K562 (cell line): ENCODE results near the gene CYP2J2.

Experiments
- ARID2 ChIP-seq: fragments of 450-650 bp; IDR thresholded peaks from 2 replicates; pipeline ENCODE4 v1.6.1; 2017; ENCODE audit warnings: antibody characterized with exemption, mild to moderate bottlenecking
- DPF2 ChIP-seq: fragments of 450-650 bp; IDR thresholded peaks from 2 replicates; pipeline ENCODE4 v1.6.1; 2016
- GABPA ChIP-seq: fragments of 200-800 bp; sonication (Bioruptor generic); conservative IDR thresholded peaks from 2 replicates; pipeline ENCODE4 v1.6.1; 2016; ENCODE audit warnings: low read depth, missing genetic modification characterization, missing compliant biosample characterization
- LCOR ChIP-seq: sonication (generic); formaldehyde crosslinking; IDR thresholded peaks from 2 replicates; pipeline ENCODE4 v1.8.0; 2022; ENCODE audit warnings: mild to moderate bottlenecking, missing genetic modification reagents
- MYBL2 ChIP-seq, 2 experiments: fragments of 450-650 bp in 1 of 2; sonication (generic) in 1 of 2; formaldehyde crosslinking in 1 of 2; IDR thresholded peaks; 2 replicates each; pipeline versions ENCODE4 v1.6.1 to v1.8.1; 2017 to 2022; ENCODE audit warnings: borderline replicate concordance in 1 of 2, inconsistent platforms in 1 of 2, low read depth in 1 of 2, mild to moderate bottlenecking in 1 of 2, missing genetic modification reagents in 1 of 2, moderate library complexity in 1 of 2
- POLR3G ChIP-seq: IDR thresholded peaks from 2 replicates; pipeline ENCODE4 v1.6.1; 2011; ENCODE audit not compliant: insufficient read length, insufficient replicate concordance; ENCODE audit errors: extremely low read depth
- TBL1XR1 ChIP-seq, 2 experiments: IDR thresholded peaks; 2 replicates each; pipeline ENCODE4 v1.6.1; 2012; ENCODE audit warnings: improper control_type of control experiment in 2 of 2, low read length in 2 of 2, mild to moderate bottlenecking in 1 of 2

GRCh38 chr1:59906931-59907330 lies 19.6 kb downstream of the CYP2J2 start:
- no peak for TF ChIP-seq POLR3G
- TF ChIP-seq TBL1XR1 (IDR thresholded peaks at IDR 0.05; ENCODE audit: low read length in 2 of 2) = no peak
- TF ChIP-seq GABPA (tag) = no peak
- no peak for TF ChIP-seq ARID2
- TF ChIP-seq LCOR = no peak
- TF ChIP-seq MYBL2 (IDR thresholded peaks at IDR 0.05; ENCODE audit: low read depth) = no peak
- no peak for TF ChIP-seq MYBL2 (CRISPR knock-in tag; IDR thresholded peaks at IDR 0.05; ENCODE audit: borderline replicate concordance)
- TF ChIP-seq DPF2 = no peak
